GM03348 (cell line): ENCODE measurements around the gene RAB11FIP3.

ENCODE experiments used
- DNase-seq: peaks from one replicate; pipeline ENCODE4 v3.0.0; 2012; ENCODE audit warnings: low spot score

Gene RAB11FIP3

GRCh38 chr16:533391-534123 is 108.1 kb downstream of the RAB11FIP3 start:
- DNase-seq: no peak

- no peak for DNase-seq
These were observed 108.7 kb downstream of the RAB11FIP3 start for GRCh38 chr16:534135-534534.

GRCh38 chr16:534856-535445 is 109.5 kb downstream of the RAB11FIP3 start:
- no peak for DNase-seq

- peak; percentile 92 for DNase-seq
These were observed 110.3 kb downstream of the RAB11FIP3 start for GRCh38 chr16:535446-536405.

- DNase-seq: no peak
These were observed 111.3 kb downstream of the RAB11FIP3 start for GRCh38 chr16:536746-537145.

- no peak for DNase-seq
These were observed 112.2 kb downstream of the RAB11FIP3 start for GRCh38 chr16:537415-538335.

- no peak for DNase-seq
These were observed 114.6 kb downstream of the RAB11FIP3 start for GRCh38 chr16:539901-540530.

GRCh38 chr16:540645-541340 is 115.3 kb downstream of the RAB11FIP3 start:
- no peak for DNase-seq

GRCh38 chr16:543301-544164 is 118.1 kb downstream of the RAB11FIP3 start:
- DNase-seq: no peak

GRCh38 chr16:544517-544916 is 119.1 kb downstream of the RAB11FIP3 start:
- DNase-seq: no peak

GRCh38 chr16:546909-547770 is 121.7 kb downstream of the RAB11FIP3 start:
- peak; percentile 86 for DNase-seq

GRCh38 chr16:548586-548985 is 123.1 kb downstream of the RAB11FIP3 start:
- no peak for DNase-seq

- DNase-seq: no peak
These were observed 124.3 kb downstream of the RAB11FIP3 start for GRCh38 chr16:549544-550263.

- no peak for DNase-seq
These were observed 125.8 kb downstream of the RAB11FIP3 start for GRCh38 chr16:551210-551609.

- DNase-seq: no peak
These were observed 126.7 kb downstream of the RAB11FIP3 start for GRCh38 chr16:552171-552570.

- DNase-seq: no peak
These were observed 128.3 kb downstream of the RAB11FIP3 start for GRCh38 chr16:553601-554296.

GRCh38 chr16:554297-554621 is 128.8 kb downstream of the RAB11FIP3 start:
- no peak for DNase-seq
